Cortex of kidney (tissue), 1 donor: ENCODE results near the gene OCA2.

Source experiments
- DNase-seq: peaks from one replicate; lab custom pipeline; 2025; lab: John Stamatoyannopoulos, UW

The OCA2 gene

DNA sequence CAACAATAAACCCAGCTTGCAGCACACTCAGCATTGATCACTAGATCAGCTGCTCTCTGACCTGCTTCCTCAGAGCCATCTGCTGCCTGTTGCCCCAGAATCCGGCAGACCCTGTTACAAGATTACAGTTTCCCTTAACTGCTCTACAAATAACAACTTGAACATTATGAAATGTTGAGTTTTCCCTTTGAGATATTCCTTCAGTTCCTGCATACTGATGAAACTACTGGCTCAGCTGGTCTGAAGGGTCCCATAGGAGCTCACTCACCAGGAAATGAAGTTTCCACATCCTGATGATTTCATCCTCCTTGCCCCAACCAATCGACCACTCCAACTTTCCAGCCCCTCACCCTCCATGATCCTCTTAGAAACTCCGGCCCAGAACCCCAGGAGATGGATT, 281.9 kb downstream of the OCA2 start:
- no peak for DNase-seq

DNA sequence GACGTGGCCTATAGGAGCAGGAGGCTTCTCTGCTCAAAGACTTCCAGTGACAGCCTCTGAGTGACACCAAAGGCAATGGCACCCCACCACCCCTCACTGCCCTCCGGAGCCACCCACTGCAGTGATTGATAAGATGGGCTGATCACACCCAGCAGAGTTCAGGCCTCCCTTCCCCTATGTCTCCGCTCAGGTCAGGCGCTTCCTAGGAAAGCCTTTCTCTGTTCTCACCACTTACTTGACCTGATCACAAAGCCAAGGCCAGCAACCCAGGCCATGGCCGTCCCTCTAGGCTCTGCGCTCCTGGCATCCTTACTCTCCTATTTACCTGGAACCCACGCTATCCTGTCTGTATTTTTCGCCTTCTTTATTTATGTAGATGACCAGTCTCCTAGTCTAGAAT, 282.3 kb downstream of the OCA2 start:
- no peak for DNase-seq

DNA sequence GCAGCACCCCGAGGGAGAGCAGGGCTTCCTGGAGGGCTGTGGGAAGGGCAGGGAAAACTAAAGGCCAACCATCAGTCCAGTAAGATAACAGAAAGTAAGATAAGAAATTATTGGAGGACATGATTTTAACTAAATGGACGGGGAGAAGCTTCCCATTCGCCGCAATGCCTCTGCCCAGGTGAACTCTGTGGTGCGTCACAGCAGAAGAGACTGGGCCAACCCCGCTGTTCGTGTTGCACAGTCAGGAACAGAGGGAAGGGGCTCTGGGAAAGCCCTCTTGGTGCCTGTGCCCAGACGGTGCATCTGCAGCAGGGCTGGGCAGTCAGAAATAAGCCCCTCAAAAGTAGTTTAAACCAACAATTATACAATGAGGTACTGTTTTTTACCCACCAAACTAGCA, 284.1 kb downstream of the OCA2 start:
- no peak for DNase-seq

DNA sequence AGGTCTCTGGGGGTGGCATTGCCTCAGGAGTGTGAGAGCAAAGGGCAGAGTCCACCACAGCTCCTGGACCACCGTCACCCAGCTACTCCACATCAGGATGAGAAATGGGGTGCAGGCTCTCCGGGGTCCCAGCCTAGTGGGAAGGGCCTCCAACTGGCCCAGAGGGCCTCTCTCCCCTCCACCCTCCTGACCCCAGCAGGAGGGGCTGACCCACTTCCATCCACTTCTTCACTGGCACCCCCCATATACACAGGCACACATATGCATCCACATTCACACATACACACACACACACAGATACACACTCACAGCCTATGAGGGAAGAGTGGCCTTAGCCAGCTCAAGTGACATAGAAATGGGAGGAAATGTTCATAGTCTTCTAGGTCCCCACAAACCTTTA, 286.0 kb downstream of the OCA2 start:
- no peak for DNase-seq

DNA sequence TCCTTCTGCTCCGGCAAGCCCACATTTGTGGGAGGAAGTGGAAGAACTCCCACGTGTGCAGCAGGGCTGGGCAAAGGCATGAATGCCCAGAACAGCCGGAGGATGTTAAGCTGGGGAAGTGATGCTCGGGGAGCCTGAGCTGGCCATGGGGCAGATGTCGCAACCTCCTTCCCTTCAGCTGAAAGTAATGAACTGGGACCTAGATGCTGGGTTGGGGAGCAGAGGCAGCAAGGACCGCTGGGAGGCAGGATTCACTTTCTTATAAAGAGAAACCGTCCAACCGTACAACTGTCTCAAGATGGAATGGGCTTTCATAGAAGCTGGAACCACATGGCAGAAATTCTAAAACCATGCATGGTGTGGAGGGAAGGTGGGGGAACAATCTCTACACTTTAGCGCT, 290.9 kb downstream of the OCA2 start:
- DNase-seq = no peak

DNA sequence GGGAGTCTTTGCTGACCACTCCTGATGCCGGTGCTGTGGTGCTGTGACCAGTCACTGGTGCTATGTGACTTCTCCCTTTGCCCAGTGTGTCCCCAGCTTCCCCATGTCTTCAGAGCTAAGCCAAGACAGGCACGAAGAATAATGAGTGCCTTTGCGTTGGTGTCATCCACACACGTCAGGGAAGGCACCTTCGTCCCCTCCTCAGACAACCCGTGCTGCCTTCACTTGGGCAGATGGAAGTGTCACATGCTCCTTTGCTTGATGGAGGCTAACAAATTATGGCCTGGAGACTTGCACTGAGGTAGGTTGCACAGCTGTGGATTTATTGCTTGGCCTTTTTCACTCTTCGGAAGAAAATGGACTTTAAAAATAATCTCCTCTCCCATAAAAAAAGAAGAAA, 291.8 kb downstream of the OCA2 start:
- no peak for DNase-seq

DNA sequence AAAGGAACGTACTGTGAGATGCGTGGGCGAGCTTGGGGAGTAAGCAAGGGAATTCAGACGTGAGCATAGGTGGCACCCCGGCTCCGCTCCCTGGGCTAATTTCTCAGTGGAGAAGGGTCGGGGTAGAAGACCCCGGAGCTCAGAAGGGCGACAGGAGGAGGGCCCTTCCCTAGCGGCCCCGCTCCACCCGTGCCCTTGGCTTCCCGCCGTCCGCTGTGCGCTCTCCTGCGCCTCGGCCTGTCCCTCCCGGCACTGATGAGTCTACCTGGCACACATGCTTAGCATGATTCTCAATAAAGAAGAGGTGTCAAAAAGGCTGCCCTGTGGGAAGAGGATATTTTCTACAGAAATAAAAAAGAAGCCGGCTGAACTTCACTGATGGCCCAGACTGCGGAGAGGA, 292.7 kb downstream of the OCA2 start:
- no peak for DNase-seq

DNA sequence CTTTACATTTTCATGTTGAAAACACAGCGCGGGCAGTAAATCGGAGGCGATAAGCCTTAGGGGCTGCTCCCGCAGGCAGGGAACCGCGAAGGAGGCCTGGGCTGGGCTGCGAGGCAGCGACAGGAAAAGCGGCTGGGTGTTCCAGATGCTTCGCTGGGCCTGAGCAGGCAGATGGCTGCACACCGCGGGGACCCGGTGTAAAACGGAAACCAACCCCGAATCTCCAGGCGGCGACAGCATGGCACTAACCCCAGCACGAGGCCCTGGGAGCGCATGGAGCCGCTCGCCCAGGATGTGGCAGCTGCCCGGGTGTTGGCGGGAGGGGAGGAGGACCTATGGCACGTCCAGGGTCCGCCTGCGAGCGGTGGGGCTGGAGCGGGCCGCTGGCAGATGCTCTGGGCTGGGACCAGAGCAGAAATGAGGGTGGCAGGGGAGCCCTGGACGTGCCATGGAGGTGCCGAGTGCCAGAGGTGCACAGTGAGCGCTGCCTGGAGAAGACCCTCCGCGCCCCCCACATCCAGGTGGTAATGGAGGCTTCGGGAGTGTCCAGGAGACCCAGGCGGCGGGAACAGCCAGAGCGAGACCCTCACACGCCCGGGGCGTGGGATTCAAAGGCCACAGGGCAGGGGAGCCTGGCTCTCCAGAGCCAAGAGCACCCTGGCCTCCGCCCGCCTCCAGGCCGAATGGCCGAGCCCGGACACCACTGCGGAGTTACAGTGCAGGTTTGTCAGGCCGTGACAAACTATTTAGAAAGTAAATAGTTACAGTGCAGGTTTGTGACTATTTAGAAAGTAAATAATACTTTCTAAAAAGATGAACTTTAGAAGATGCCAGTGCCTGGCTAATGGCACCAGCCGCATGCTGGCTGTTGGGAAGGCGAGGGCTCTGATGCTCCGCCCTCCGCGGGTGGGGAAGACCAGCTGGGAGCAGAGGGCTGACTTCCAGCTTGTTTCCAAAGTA, 293.6 kb downstream of the OCA2 start:
- DNase-seq = no peak

DNA sequence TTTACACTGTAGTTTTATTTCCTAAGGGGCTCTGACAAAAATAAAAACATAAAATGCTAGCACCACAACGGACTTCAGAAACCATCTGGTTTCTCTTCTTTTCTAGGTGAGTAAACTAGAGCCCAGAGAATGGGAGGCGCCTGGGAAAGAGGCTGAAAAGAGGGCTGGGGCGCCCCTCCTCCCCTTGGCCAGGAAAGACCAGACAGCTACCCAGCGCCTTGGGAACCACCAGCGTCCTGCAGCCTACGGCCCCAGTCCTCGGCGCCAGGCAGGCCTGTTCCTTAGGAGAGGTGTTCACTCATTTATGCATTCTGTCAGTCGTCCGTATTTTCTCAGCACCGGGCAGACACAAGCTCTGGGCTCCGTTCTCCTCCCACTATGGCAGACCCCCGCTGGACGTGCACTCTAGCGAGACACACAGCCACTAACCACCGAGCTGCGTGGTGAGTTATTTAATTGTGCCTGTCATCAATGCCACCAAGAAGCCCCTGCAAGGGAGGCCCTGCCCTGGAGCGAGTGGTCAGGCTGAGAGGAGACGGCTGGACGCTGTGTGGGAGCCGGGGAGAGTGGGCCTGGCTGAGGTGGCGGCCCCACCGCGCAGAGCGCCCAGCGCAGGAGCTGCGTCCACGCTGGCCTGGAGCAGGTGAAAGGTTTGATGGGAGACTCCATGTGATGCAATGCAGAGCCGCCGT, 294.4 kb downstream of the OCA2 start:
- DNase-seq = no peak

DNA sequence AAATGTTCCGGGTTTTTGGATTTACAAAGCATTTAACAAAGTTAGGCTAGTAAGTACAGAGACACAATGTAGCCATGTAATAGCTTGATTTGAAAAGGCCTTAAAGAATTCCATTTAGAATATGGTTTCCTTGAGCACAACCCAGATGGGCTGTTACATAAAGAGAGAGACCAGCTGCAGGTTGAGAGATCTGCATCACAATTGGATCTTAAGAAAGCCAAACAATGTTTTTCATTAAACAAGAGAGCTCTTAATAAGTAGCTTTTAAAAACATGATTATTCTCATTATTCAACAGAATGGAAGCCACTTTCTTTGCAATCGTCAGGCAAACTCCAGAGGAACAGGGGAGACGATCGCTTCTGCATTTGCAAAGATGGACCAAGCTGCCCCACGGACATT, 300.3 kb downstream of the OCA2 start:
- no peak for DNase-seq

DNA sequence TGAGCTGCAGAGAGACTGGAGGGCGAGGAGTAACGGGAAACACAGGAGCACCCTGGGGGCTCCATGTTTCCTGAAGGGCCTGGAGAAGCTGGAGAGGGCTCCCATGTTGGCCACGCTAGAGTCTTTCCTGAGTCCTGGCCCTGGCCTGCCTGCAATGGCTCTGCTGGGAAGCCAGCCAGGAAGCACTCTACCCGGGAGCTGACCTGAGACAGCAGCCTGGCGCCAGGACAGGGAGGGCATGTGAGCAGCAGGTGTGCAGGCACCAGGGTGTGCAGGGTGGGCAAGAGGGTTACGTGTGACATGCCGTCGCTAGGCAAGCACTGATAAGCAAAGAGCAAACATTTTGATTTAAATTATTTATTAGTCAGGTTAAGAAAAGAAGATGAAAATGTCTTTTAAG, 301.4 kb downstream of the OCA2 start:
- DNase-seq = no peak

DNA sequence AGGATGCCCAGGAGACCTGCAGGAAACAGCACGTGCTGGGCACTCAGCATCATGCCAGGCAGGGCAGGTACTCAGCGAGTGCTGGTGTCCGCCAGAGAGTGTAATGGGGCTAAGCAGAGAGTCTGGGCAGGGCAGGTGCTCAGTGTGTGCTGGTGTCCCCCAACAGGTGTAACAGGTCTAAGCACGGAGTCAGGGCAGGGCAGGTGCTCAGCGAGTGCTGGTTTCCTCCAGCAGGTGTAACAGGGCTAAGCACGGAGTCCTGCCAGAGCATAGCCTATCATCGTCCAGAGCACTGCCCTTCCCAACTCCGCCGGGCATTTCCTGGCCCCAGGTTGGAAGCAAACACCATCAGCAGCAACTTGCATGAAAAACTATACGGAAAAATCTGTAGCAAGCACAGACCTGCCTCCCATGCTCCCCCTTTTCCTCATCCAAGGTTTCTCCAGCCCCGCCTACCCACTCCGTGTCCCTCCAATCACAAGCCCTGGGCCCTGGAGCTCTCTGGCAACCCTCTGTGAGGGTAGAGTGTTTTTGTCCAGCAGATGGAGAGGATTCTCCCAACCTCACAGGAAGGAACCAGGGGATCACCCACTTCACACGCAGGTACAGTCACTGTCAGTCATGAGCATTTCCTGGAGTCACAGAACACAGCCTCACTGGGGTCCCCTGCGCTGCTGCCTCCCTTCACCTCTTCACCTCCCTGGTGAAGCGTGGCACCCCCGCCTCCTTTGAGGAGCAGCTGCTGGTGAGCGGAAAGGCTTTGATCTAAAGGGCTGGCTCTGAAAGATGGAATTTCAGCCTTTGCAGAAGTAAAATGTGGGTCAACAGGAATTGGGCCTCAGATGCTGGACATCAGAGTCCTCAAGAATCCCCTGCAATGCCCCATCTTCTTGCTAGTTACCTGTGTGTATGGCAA, 302.5 kb downstream of the OCA2 start:
- DNase-seq = no peak

DNA sequence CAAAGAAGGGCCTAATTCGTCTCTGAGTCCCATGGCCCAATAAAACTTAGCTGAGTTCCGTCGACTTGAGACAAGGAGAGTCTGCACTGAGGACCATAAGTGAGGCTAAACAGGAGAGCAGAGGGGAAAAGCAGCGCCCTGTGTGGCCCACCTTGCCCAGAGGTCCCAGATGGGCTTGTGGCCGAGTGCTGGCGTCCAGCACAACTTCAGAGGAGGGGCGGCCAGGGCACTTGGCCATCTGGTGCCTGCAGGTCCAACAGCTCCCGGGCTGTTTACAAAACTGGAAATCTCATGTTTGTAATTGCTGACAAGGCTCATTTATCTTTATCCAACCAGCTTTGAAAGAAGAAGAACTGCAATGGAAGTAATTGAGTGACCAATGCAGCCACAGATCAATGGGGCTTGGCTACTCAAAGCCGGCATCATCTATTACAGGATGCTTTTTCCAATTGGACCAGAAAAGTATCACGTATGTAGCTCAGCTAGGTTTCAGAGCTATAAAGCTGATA, 306.3 kb downstream of the OCA2 start:
- DNase-seq = no peak

DNA sequence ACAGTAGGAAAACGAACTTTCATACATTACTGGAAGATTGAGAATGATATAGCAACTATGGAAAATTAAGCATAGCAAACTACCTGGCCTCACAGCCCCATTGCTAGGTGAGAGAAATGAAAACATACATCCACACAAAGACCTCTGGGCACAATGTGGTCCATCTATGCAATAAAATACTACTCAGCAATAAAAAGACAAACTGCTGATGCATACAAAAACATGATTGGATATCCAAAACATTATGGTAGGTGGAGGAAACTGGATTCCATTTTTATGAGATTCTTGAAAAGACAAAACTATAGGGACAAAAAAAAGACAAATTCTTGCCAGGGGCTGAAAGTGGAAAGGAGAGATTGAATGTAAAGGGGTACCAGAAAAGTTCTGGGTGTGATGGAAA, 308.8 kb downstream of the OCA2 start:
- DNase-seq = no peak

DNA sequence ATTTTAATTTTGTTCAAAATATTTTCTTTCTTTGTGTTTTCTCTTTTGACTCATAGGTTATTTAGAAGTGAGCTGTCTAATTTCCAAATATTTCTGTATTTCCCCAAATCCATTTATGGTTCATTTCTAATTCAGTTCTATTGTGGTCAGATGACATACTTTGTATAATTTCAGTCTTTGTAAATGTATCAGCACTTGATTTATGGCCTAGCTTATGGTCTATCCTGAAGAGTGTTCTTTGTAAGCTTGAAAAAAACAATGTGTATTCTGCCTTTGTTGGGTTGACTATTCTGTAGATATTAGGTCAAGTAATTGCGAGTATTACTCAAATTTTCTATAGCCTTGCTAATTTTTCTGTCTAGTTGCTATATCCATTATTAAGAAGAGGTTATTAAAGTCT, 311.2 kb downstream of the OCA2 start:
- no peak for DNase-seq

DNA sequence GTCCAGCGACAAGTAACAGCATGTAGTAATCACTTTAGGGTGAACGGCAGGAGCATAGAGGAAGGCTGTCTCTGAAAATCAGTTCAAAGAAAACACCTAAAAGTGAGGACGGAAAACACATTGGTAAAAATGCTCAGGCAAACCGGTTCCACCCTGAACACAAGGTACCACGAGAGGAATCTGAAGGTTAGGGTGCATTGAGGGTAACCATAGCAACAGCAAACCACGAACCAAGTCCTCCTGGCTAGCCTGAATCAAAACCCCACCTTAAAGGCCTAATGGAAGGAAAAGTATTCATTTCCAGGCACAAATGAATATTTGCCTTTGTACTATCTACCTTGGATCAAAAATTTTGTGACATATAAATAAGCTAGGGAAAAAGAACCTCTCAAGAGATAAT, 315.0 kb downstream of the OCA2 start:
- DNase-seq = no peak

DNA sequence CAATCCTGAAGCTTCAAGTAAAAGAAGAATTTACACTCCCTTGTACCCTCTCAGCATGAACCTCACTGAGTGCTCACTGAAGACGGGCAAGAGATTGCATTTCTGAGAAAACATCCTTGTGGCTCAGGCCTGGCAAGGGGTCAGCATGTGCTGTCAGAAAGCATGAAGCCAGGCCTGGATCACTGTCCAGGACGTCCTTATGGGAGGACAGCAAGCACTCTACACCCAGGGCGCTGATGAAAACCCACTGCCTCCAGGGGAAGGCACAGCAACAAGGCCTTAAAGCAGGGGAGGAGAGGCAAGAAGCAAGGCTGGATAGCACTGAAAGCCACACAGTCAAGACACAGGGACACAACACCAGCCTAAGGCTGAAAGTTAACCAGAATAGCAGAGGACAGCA, 315.4 kb downstream of the OCA2 start:
- no peak for DNase-seq

DNA sequence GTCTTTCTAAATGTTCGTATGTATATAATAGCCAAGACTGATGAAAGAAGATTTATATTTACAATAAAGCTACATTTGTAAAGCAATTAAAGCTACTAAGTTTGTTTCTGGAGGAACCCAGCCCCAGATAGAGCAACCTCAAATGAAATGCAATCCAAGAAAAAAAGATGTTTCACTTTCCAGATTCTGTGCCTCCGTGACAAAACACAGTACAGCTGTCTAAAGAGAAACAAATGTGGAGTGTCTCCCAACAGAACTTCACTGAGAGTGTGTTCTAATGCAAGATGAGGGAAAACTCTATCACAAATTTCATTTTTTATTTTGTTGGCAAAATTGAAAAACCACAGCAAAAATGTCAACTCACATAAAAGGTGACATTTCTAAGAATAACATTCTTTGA, 317.0 kb downstream of the OCA2 start:
- no peak for DNase-seq

DNA sequence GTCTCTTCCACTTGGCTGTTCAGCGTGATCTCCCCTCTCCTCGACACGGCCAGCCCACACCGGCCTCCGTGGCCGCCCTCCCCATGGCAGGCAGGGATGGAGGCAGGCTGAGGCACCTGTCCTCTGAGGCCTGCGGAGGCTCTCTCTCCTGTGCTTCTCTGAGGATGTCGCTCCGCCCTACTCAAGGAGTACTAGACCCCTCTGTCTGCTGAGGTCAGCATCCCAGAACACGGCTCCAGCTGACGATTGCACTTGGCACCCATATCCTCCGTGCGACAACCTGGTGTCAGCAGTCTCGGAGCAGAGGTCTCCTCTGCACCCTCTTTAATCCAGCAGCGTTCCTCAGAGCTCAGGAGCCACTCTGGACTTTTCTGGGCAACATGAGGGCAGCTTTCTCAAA, 322.6 kb downstream of the OCA2 start:
- DNase-seq = no peak

DNA sequence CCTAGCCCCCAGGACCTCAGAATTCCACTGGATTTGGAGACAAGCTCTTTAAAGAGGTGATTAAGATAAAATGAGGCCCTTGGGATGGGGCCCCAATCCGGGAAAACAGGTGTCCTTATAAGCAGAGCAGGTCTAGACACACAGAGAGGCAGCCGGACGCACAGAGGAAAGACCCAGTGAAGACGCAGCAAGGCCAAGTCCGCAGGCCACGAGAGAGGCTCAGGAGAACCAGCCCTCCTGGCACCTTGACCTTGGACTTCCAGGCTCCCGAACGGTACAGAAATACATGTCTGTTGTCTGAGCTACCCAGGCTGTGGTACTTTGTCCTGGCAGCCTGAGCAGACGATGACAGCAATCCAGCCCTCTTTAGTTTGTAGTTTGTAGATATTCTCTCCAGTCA, 324.5 kb downstream of the OCA2 start:
- DNase-seq = no peak

DNA sequence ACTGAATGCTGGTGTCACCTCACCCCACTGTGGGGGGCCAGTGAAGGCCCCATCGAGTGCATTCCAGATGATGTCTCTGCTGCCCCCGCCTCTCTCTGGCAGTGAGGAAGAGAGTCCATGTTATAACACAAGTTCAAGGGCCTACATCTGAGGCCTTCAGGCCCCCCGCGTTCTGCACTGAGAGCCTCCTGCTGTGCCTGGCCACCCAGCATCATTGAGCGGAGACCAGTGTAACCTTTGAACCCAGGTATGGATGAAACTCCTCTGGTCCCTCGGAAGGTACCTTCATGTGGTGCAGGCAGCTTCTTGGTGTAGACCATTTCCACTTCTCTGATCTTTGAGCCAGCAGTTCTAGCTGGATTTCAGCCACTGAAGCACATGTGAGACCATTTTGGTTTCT, 324.9 kb downstream of the OCA2 start:
- DNase-seq = no peak

DNA sequence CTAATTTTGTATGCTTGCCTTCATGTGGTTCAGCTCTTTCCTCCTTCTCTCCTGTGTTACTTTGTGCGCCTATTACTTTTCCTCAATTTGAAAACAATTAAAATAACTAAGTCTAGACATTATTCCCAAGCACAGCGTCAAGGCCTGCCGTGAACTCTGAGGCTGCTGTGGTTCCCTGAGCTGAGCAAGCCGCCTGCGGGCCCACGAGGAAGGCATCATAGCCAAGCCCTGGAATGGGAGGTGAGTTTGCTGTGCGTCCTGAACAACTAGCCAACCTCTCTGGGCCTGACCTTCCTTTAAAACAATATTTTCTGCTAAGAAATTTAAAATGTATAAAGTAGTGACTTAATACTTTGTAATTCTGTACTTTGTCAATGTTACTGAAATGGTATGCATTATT, 327.2 kb downstream of the OCA2 start:
- no peak for DNase-seq
